Lower leg skin (tissue), 3 donors: ENCODE data around the gene COL15A1.

ENCODE experiments used
- POLR2A ChIP-seq, 2 donors: fragments of 450-650 bp; IDR thresholded peaks; one replicate each; pipeline ENCODE4 v1.6.1; 2016 to 2017; ENCODE audit warnings: antibody characterized with exemption in 2 of 2, mild to moderate bottlenecking in 1 of 2, moderate library complexity in 1 of 2
- TF ChIP-seq, protein P1 (sequence below), 3 donors: fragments of 450-650 bp; IDR thresholded peaks; one replicate each; pipeline ENCODE4 v1.5.1; 2016; ENCODE audit warnings: antibody characterized with exemption in 3 of 3, mild to moderate bottlenecking in 3 of 3, moderate library complexity in 2 of 3

- TF ChIP-seq, protein P1, sequence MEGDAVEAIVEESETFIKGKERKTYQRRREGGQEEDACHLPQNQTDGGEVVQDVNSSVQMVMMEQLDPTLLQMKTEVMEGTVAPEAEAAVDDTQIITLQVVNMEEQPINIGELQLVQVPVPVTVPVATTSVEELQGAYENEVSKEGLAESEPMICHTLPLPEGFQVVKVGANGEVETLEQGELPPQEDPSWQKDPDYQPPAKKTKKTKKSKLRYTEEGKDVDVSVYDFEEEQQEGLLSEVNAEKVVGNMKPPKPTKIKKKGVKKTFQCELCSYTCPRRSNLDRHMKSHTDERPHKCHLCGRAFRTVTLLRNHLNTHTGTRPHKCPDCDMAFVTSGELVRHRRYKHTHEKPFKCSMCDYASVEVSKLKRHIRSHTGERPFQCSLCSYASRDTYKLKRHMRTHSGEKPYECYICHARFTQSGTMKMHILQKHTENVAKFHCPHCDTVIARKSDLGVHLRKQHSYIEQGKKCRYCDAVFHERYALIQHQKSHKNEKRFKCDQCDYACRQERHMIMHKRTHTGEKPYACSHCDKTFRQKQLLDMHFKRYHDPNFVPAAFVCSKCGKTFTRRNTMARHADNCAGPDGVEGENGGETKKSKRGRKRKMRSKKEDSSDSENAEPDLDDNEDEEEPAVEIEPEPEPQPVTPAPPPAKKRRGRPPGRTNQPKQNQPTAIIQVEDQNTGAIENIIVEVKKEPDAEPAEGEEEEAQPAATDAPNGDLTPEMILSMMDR (IDR thresholded peaks at IDR 0.05), result no peak
- no peak for TF ChIP-seq POLR2A (IDR thresholded peaks at IDR 0.05)
Observed at GRCh38 chr9:99004717-99005460, 61.2 kb downstream of the COL15A1 start.
